ENCODE data around the gene ABCD2. TPM values are rescaled to one million over a fixed set of nuclear protein-coding genes. Genes with fewer than 3 reads are reported as not detected.
A peak's percentile ranks its signal among the peaks of the same experiment; 100 is the strongest.

Gene ABCD2
- total and polyA plus RNA-seq, 2 donors (not counting 3 experiments of a cell fraction or from before 2014, with no cell fraction given): not detected

DNA sequence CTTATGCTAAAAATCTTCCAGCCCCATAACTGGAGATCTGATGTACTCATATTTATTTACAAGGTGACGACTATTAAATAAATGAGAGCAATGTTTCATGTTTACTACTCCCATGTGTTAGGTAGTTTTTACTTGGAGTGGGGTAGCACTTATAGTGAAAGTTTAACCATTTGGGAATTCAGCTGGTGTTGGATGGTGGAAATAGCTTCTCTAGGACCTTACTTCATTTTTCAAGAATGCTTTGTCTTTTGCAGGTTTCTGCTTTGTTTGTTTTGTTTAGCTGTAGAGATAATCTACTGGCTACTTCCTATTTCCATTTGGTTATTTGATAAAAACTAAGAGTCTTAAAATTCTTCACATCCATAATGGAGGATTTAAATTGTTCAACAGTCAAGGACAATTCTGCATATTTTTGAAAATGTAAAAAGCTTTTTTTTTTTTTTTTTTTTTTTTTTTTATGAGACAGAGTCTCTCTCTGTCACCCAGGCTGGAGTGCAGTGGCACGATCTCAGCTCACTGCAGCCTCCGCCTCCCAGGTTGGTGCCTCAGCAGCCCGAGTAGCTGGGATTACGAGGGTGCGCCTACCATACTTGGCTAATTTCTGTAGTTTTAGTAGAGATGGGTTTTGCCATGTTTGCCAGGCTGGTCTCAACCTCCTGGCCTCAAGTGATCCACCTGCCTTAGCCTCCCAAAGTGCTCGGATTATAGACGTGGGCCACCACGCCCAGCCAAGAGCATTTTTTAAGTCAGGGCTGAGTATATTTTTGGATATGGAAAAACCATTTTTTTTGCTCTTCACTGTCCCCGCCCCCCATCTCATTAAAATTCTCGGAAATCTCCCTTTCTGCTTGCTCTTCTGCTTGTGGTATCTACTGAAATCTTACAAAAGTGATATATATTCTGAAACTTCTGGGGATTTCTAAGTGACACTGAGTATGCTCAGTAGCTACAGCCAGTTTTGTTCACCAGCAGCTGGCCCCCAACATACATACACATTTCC is 1.4 kb upstream of the ABCD2 start:
- H3K9ac ChIP-seq (replicated peaks; ENCODE audit: extremely low read depth, insufficient read depth, low read length): no peak overlapping the region
- dilution Hi-C loops (cut with MboI; ENCODE audit: extremely low pct_ligation_motif_present, low sequenced_read_pairs) (no loop called here), intact Hi-C loops (cut with micrococcal nuclease) (no loop called here)
- peaks cover 3% of the 10 kb centered on the region for H3K4me1 ChIP-seq (ENCODE audit: control insufficient read depth, extremely low read depth, insufficient read depth, low read length)
- BruUV-seq (replicated peaks): no TSS peak
- H2AFZ ChIP-seq (ENCODE audit: low read depth, low read length): peak overlapping the region; percentile 85
- no peaks in the 10 kb centered on the region for H3K9me1 ChIP-seq (replicated peaks; ENCODE audit: control insufficient read depth, extremely low read depth, insufficient read depth, low read length)
- H3K4me3 ChIP-seq (replicated peaks in 1 of 3; ENCODE audit: insufficient read depth in 1 of 3, low read depth in 1 of 3, low read length in 3 of 3): peak overlapping the region in 2 of 3 experiments; percentile 40 to 58
- POLR2A ChIA-PET: no interaction called here
- no peak overlapping the region for H3K27ac ChIP-seq (ENCODE audit: insufficient read depth, low read depth, low read length)
- H3K9me3 ChIP-seq (replicated peaks; ENCODE audit: control insufficient read depth, insufficient read depth, low read length): no peaks in the 10 kb centered on the region
- peaks cover 10 to 15% of the 10 kb centered on the region in 2 experiments for H3K27me3 ChIP-seq (ENCODE audit: control insufficient read depth in 2 of 2, insufficient read depth in 2 of 2, low read length in 2 of 2)
- H3K4me2 ChIP-seq (ENCODE audit: insufficient read depth, low read length): peak overlapping the region; percentile 84
- DNase-seq (ENCODE audit: low read depth, low spot score): no peak
- H4K20me1 ChIP-seq (replicated peaks; ENCODE audit: control insufficient read depth, extremely low read depth, insufficient read depth, low read length): no peaks in the 10 kb centered on the region
- FAIRE-seq: no peak
- no peaks in the 10 kb centered on the region for H3K79me2 ChIP-seq (ENCODE audit: control insufficient read depth, insufficient read depth, low read length)
- TF ChIP-seq FOS (IDR thresholded peaks at IDR 0.05; ENCODE audit: borderline replicate concordance, insufficient read depth, low read length) (no peak), POLR2A (IDR thresholded peaks at IDR 0.05; ENCODE audit: low read depth, low read length) (no peak), POLR2AphosphoS5 (IDR thresholded peaks at IDR 0.05; ENCODE audit: insufficient read depth, low read depth, low read length) (no peak), JUN (IDR thresholded peaks at IDR 0.05; ENCODE audit: borderline replicate concordance, insufficient read depth, insufficient read length, low read depth) (no peak), EZH2 (IDR thresholded peaks at IDR 0.05; ENCODE audit: borderline replicate concordance, low read depth, low read length, severe bottlenecking) (no peak), GATA2 (IDR thresholded peaks at IDR 0.05; ENCODE audit: insufficient read depth, insufficient read length, low read depth, low read length) (no peak), MYC (IDR thresholded peaks at IDR 0.05; ENCODE audit: low read depth, low read length) (no peak)
- TF ChIP-seq, protein P1, sequence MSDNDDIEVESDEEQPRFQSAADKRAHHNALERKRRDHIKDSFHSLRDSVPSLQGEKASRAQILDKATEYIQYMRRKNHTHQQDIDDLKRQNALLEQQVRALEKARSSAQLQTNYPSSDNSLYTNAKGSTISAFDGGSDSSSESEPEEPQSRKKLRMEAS (IDR thresholded peaks at IDR 0.05; ENCODE audit: insufficient read depth, insufficient read length): no peak
- TF ChIP-seq, protein P2, sequence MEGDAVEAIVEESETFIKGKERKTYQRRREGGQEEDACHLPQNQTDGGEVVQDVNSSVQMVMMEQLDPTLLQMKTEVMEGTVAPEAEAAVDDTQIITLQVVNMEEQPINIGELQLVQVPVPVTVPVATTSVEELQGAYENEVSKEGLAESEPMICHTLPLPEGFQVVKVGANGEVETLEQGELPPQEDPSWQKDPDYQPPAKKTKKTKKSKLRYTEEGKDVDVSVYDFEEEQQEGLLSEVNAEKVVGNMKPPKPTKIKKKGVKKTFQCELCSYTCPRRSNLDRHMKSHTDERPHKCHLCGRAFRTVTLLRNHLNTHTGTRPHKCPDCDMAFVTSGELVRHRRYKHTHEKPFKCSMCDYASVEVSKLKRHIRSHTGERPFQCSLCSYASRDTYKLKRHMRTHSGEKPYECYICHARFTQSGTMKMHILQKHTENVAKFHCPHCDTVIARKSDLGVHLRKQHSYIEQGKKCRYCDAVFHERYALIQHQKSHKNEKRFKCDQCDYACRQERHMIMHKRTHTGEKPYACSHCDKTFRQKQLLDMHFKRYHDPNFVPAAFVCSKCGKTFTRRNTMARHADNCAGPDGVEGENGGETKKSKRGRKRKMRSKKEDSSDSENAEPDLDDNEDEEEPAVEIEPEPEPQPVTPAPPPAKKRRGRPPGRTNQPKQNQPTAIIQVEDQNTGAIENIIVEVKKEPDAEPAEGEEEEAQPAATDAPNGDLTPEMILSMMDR (IDR thresholded peaks at IDR 0.05; ENCODE audit: extremely low read depth in 1 of 2, insufficient read depth in 1 of 2, low read depth in 1 of 2, low read length in 2 of 2): no peak
- CTCF ChIA-PET: interaction anchor here (1.3 to 1.9 kb wide), 3 partner anchors 15 to 256 kb away, joined by 4 to 15 read pairs (median 8); no protein-coding TSS in a partner anchor
- no peaks in the 10 kb centered on the region for H3K36me3 ChIP-seq (ENCODE audit: control insufficient read depth in 2 of 2, extremely low read depth in 1 of 2, insufficient read depth in 2 of 2, low read length in 2 of 2)
